ENCODE measurements around the gene FRK. TPM values are rescaled to one million over a fixed set of nuclear protein-coding genes. Genes with fewer than 3 reads are reported as not detected.

Gene FRK
- total RNA-seq, 1 donor from 2014 or later = 0.05 TPM

DNA sequence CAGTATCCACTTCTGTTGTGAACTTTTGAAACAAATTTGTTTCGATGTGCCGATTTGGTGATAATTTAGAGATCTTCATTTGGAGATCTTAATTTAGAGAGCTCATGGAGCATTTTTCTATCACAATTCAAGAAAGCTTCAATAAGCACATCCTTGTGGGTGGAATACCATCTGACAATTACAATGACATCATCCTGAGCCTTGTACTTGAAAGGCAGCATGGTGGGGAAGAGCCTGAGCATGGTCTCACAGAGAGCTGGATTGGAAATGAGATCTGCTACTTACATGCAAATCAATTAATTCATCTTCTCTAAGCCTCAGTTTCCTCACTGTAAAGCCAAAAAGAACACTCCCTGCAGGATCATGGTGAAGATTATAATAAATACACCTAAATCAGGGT, 75.9 kb downstream of the FRK start:
- H3K27ac Mint-ChIP-seq (ENCODE audit: unreplicated experiment) = no peak overlapping the region
- H3K27me3 Mint-ChIP-seq (ENCODE audit: unreplicated experiment) = peaks cover 18% of the 10 kb centered on the region
- no peak for DNase-seq (ENCODE audit: extremely low spot score, unreplicated experiment)

GRCh38 chr6:115983998-115984397, 76.7 kb downstream of the FRK start:
- H3K36me3 Mint-ChIP-seq (ENCODE audit: unreplicated experiment) = no peaks in the 10 kb centered on the region
- no peak overlapping the region for H3K4me3 Mint-ChIP-seq (ENCODE audit: unreplicated experiment)
- TF ChIP-seq CTCF (IDR thresholded peaks at IDR 0.05) = no peak
- no peak for DNase-seq (ENCODE audit: extremely low spot score, unreplicated experiment)
- H3K4me1 Mint-ChIP-seq (ENCODE audit: unreplicated experiment) = no peaks in the 10 kb centered on the region
- H3K27ac Mint-ChIP-seq (ENCODE audit: unreplicated experiment) = no peak overlapping the region
- H3K27me3 Mint-ChIP-seq (ENCODE audit: unreplicated experiment) = peaks cover 17% of the 10 kb centered on the region
- H3K9me3 Mint-ChIP-seq (ENCODE audit: unreplicated experiment) = no peaks in the 10 kb centered on the region

More for the DNA sequence above, 75.9 kb downstream of the FRK start:
- H3K9me3 Mint-ChIP-seq (ENCODE audit: unreplicated experiment) = no peaks in the 10 kb centered on the region
- H3K4me3 Mint-ChIP-seq (ENCODE audit: unreplicated experiment) = no peak overlapping the region
- no peaks in the 10 kb centered on the region for H3K4me1 Mint-ChIP-seq (ENCODE audit: unreplicated experiment)
- H3K36me3 Mint-ChIP-seq (ENCODE audit: unreplicated experiment) = no peaks in the 10 kb centered on the region
- TF ChIP-seq CTCF (IDR thresholded peaks at IDR 0.05) = no peak

DNA sequence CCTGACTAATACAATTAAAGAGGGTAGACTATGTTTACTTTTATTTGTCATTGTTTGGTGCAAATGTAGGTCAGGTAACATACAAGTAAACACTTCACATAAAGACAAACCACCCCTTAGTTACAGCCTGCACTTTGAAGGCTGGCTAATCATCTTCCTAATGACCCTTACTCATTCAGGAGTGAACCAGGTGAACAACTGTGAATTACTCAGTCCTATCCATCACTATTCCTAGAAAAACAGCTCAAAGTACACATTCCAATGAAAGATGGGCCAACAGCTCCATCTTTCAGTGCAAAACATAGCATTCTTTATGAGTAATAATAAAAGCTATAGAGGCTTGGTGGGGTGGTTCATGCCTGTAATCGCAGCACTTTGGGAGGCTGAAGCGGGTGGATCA, 78.2 kb downstream of the FRK start:
- no peaks in the 10 kb centered on the region for H3K4me1 Mint-ChIP-seq (ENCODE audit: unreplicated experiment)
- no peaks in the 10 kb centered on the region for H3K36me3 Mint-ChIP-seq (ENCODE audit: unreplicated experiment)
- no peak overlapping the region for H3K27ac Mint-ChIP-seq (ENCODE audit: unreplicated experiment)

GRCh38 chr6:115977220-115977619, 83.5 kb downstream of the FRK start:
- no peak for DNase-seq (ENCODE audit: extremely low spot score, unreplicated experiment)
- H3K4me3 Mint-ChIP-seq (ENCODE audit: unreplicated experiment) = no peak overlapping the region
- no peaks in the 10 kb centered on the region for H3K36me3 Mint-ChIP-seq (ENCODE audit: unreplicated experiment)
- H3K9me3 Mint-ChIP-seq (ENCODE audit: unreplicated experiment) = no peaks in the 10 kb centered on the region
- H3K4me1 Mint-ChIP-seq (ENCODE audit: unreplicated experiment) = no peaks in the 10 kb centered on the region
- peaks cover 13% of the 10 kb centered on the region for H3K27me3 Mint-ChIP-seq (ENCODE audit: unreplicated experiment)
- no peak for TF ChIP-seq CTCF (IDR thresholded peaks at IDR 0.05)
- no peak overlapping the region for H3K27ac Mint-ChIP-seq (ENCODE audit: unreplicated experiment)

More for the DNA sequence above, 78.2 kb downstream of the FRK start:
- Mint-ChIP-seq H3K4me3 (ENCODE audit: unreplicated experiment) (no peak overlapping the region), H3K9me3 (ENCODE audit: unreplicated experiment) (no peaks in the 10 kb centered on the region), H3K27me3 (ENCODE audit: unreplicated experiment) (peaks cover 17% of the 10 kb centered on the region)
- no peak for TF ChIP-seq CTCF (IDR thresholded peaks at IDR 0.05)
- no peak for DNase-seq (ENCODE audit: extremely low spot score, unreplicated experiment)

- no peaks in the 10 kb centered on the region for H3K4me1 Mint-ChIP-seq (ENCODE audit: unreplicated experiment)
- DNase-seq (ENCODE audit: extremely low spot score, unreplicated experiment) = no peak
- no peak overlapping the region for H3K27ac Mint-ChIP-seq (ENCODE audit: unreplicated experiment)
- H3K4me3 Mint-ChIP-seq (ENCODE audit: unreplicated experiment) = no peak overlapping the region
- peaks cover 6% of the 10 kb centered on the region for H3K27me3 Mint-ChIP-seq (ENCODE audit: unreplicated experiment)
- no peaks in the 10 kb centered on the region for H3K36me3 Mint-ChIP-seq (ENCODE audit: unreplicated experiment)
- no peaks in the 10 kb centered on the region for H3K9me3 Mint-ChIP-seq (ENCODE audit: unreplicated experiment)
- no peak for TF ChIP-seq CTCF (IDR thresholded peaks at IDR 0.05)
Measured at GRCh38 chr6:115976321-115976870, 84.3 kb downstream of the FRK start.

Data from osteocyte (in vitro differentiated cells).